ENCODE results near the gene CFDP1. TPM values are rescaled to one million over a fixed set of nuclear protein-coding genes. Genes with fewer than 3 reads are reported as not detected.

CFDP1 gene
- polyA plus RNA-seq, 4 donors, result 108 to 390 (median 236) TPM

- no peak for FAIRE-seq
- 91 to 96% (median 95%) methylated on average over 5 of the region's 5 CpGs for WGBS, 3 donors
Observed at GRCh38 chr16:75361936-75362335, 71.4 kb downstream of the CFDP1 start.

DNA sequence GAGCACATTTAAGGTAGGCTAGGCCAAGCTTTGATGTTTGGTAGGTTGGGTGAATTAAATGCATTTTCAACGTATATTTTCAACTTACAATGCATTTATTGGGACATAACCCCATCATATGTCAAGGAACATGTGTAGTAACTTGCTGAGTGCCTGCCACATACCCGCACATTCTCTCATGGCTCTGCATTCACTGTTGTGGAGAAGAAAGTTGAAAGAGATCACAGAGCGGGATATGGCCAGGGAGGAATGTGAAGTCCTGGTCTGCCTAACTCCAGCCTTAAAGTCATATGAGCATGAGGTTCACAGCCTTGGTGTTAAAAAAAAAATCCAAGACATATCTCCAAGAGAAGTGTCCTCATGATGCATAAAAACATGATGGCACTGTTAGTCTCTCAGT is 79.1 kb downstream of the CFDP1 start:
- Histone ChIP-seq H3K36me3 (ENCODE audit: control insufficient read depth in 3 of 3, insufficient read depth in 2 of 3, low read depth in 1 of 3, low read length in 3 of 3) (peaks cover 0 to 1% (median 0%) of the 10 kb centered on the region in 3 donors), H3K27ac (ENCODE audit: low read depth in 1 of 3, low read length in 2 of 3) (no peak overlapping the region), H3K27me3 (ENCODE audit: control insufficient read depth in 3 of 3, insufficient read depth in 3 of 3, low read length in 3 of 3) (no peaks in the 10 kb centered on the region), H3K4me3 (ENCODE audit: low read depth in 1 of 3, low read length in 3 of 3) (no peak overlapping the region), H3K9me3 (ENCODE audit: control insufficient read depth in 2 of 2, insufficient read depth in 1 of 2, low read depth in 1 of 2, low read length in 1 of 2) (no peaks in the 10 kb centered on the region), H3K4me1 (ENCODE audit: control insufficient read depth in 3 of 3, insufficient read depth in 2 of 3, low read depth in 1 of 3, low read length in 2 of 3) (no peaks in the 10 kb centered on the region)
- DNase-seq (no peak), FAIRE-seq (no peak)
- 94 to 97% (median 95%) methylated on average over 3 of the region's 3 CpGs for WGBS, 3 donors

More at GRCh38 chr16:75361936-75362335, 71.4 kb downstream of the CFDP1 start:
- Histone ChIP-seq H3K27me3 (ENCODE audit: control insufficient read depth in 3 of 3, insufficient read depth in 3 of 3, low read length in 3 of 3) (no peaks in the 10 kb centered on the region), H3K4me1 (ENCODE audit: control insufficient read depth in 3 of 3, insufficient read depth in 2 of 3, low read depth in 1 of 3, low read length in 2 of 3) (no peaks in the 10 kb centered on the region), H3K4me3 (ENCODE audit: low read depth in 1 of 3, low read length in 3 of 3) (no peak overlapping the region), H3K27ac (ENCODE audit: low read depth in 1 of 3, low read length in 2 of 3) (no peak overlapping the region), H3K36me3 (ENCODE audit: control insufficient read depth in 3 of 3, insufficient read depth in 2 of 3, low read depth in 1 of 3, low read length in 3 of 3) (peaks cover 0 to 21% (median 2%) of the 10 kb centered on the region in 3 donors), H3K9me3 (ENCODE audit: control insufficient read depth in 2 of 2, insufficient read depth in 1 of 2, low read depth in 1 of 2, low read length in 1 of 2) (no peaks in the 10 kb centered on the region)
- no peak for DNase-seq

GRCh38 chr16:75351183-75351582 is 82.1 kb downstream of the CFDP1 start:
- Histone ChIP-seq H3K9me3 (ENCODE audit: control insufficient read depth in 2 of 2, insufficient read depth in 1 of 2, low read depth in 1 of 2, low read length in 1 of 2) (no peaks in the 10 kb centered on the region), H3K4me1 (ENCODE audit: control insufficient read depth in 3 of 3, insufficient read depth in 2 of 3, low read depth in 1 of 3, low read length in 2 of 3) (no peaks in the 10 kb centered on the region), H3K36me3 (ENCODE audit: control insufficient read depth in 3 of 3, insufficient read depth in 2 of 3, low read depth in 1 of 3, low read length in 3 of 3) (peaks cover 0 to 6% (median 0%) of the 10 kb centered on the region in 3 donors), H3K4me3 (ENCODE audit: low read depth in 1 of 3, low read length in 3 of 3) (no peak overlapping the region), H3K27me3 (ENCODE audit: control insufficient read depth in 3 of 3, insufficient read depth in 3 of 3, low read length in 3 of 3) (no peaks in the 10 kb centered on the region), H3K27ac (ENCODE audit: low read depth in 1 of 3, low read length in 2 of 3) (no peak overlapping the region)
- no peak for FAIRE-seq
- no peak for DNase-seq

DNA sequence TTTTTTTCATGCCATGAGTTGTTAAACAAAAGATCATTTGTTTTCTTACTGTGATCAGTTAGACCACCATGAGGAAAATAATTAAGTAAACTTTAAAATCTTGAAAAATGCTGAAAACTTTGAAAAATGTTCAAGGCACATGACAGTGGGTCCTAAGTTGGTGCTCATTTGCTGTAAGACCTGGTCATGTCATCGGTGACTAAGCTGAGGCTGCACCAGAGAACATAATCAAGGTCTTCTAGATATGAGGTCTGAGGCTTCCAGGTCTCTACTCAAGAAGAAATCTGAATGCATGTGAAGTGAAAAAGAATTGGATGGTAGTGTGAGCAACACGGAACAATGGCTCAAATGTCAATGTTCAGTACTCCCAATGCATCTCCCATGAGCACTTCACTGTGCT is 87.6 kb downstream of the CFDP1 start:
- WGBS, 3 donors, result 97 to 99% (median 97%) methylated on average over 2 of the region's 2 CpGs
- no peaks in the 10 kb centered on the region for H3K27me3 ChIP-seq (ENCODE audit: control insufficient read depth in 3 of 3, insufficient read depth in 3 of 3, low read length in 3 of 3)
- no peak overlapping the region for H3K27ac ChIP-seq (ENCODE audit: low read depth in 1 of 3, low read length in 2 of 3)
- no peak overlapping the region for H3K4me3 ChIP-seq (ENCODE audit: low read depth in 1 of 3, low read length in 3 of 3)
- FAIRE-seq (no peak), DNase-seq (no peak)
- H3K36me3 ChIP-seq (ENCODE audit: control insufficient read depth in 3 of 3, insufficient read depth in 2 of 3, low read depth in 1 of 3, low read length in 3 of 3), result peaks cover 0 to 6% (median 0%) of the 10 kb centered on the region in 3 donors
- peaks cover 0 to 21% (median 8%) of the 10 kb centered on the region in 3 donors for H3K4me1 ChIP-seq (ENCODE audit: control insufficient read depth in 3 of 3, insufficient read depth in 2 of 3, low read depth in 1 of 3, low read length in 2 of 3)
- no peaks in the 10 kb centered on the region for H3K9me3 ChIP-seq (ENCODE audit: control insufficient read depth in 2 of 2, insufficient read depth in 1 of 2, low read depth in 1 of 2, low read length in 1 of 2)

GRCh38 chr16:75343941-75344340 is 89.4 kb downstream of the CFDP1 start:
- Histone ChIP-seq H3K9me3 (ENCODE audit: control insufficient read depth in 2 of 2, insufficient read depth in 1 of 2, low read depth in 1 of 2, low read length in 1 of 2) (no peaks in the 10 kb centered on the region), H3K27ac (ENCODE audit: low read depth in 1 of 3, low read length in 2 of 3) (no peak overlapping the region), H3K27me3 (ENCODE audit: control insufficient read depth in 3 of 3, insufficient read depth in 3 of 3, low read length in 3 of 3) (no peaks in the 10 kb centered on the region), H3K4me1 (ENCODE audit: control insufficient read depth in 3 of 3, insufficient read depth in 2 of 3, low read depth in 1 of 3, low read length in 2 of 3) (peaks cover 0 to 26% (median 8%) of the 10 kb centered on the region in 3 donors), H3K4me3 (ENCODE audit: low read depth in 1 of 3, low read length in 3 of 3) (no peak overlapping the region), H3K36me3 (ENCODE audit: control insufficient read depth in 3 of 3, insufficient read depth in 2 of 3, low read depth in 1 of 3, low read length in 3 of 3) (peaks cover 0 to 3% (median 0%) of the 10 kb centered on the region in 3 donors)
- WGBS, 3 donors, result 61 to 81% (median 73%) methylated on average over 3 of the region's 3 CpGs
- no peak for FAIRE-seq
- no peak for DNase-seq

DNA sequence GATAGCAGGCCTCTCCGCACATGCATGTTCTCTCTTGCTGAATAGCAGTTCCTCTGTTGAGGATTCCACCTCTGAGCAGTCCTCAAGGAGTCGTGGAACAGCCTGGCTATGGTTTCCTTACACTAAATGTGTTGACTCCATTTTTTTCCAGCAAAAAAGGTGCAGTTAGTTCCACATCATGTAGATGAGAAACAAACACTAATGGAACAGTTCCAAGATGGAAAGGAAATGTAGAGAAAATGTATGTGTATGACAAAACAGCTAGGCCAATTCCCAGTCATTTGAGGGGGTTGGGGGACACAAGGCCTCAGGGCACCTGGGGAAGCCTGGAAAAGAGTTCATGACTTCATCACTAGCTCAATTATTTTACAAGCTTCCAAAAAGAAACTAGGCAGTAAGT is 90.0 kb downstream of the CFDP1 start:
- WGBS, 3 donors, result 91 to 100% (median 95%) methylated on average over 2 of the region's 2 CpGs

GRCh38 chr16:75342308-75342811 is 90.9 kb downstream of the CFDP1 start:
- peak; percentile 38 to 56 for DNase-seq
- no peaks in the 10 kb centered on the region for H3K9me3 ChIP-seq (ENCODE audit: control insufficient read depth in 2 of 2, insufficient read depth in 1 of 2, low read depth in 1 of 2, low read length in 1 of 2)
- 37 to 57% (median 49%) methylated on average over 2 of the region's 2 CpGs for WGBS, 3 donors
- H3K4me1 ChIP-seq (ENCODE audit: control insufficient read depth in 3 of 3, insufficient read depth in 2 of 3, low read depth in 1 of 3, low read length in 2 of 3), result peaks cover 0 to 26% (median 8%) of the 10 kb centered on the region in 3 donors
- no peaks in the 10 kb centered on the region for H3K36me3 ChIP-seq (ENCODE audit: control insufficient read depth in 3 of 3, insufficient read depth in 2 of 3, low read depth in 1 of 3, low read length in 3 of 3)
- H3K27ac ChIP-seq (ENCODE audit: low read depth in 1 of 3, low read length in 2 of 3), result peak overlapping the region in 2 of 3 donors; percentile 42 to 54
- H3K4me3 ChIP-seq (ENCODE audit: low read depth in 1 of 3, low read length in 3 of 3), result no peak overlapping the region
- no peaks in the 10 kb centered on the region for H3K27me3 ChIP-seq (ENCODE audit: control insufficient read depth in 3 of 3, insufficient read depth in 3 of 3, low read length in 3 of 3)
- FAIRE-seq, result no peak

More for the DNA sequence above, 90.0 kb downstream of the CFDP1 start:
- Histone ChIP-seq H3K9me3 (ENCODE audit: control insufficient read depth in 2 of 2, insufficient read depth in 1 of 2, low read depth in 1 of 2, low read length in 1 of 2) (no peaks in the 10 kb centered on the region), H3K27ac (ENCODE audit: low read depth in 1 of 3, low read length in 2 of 3) (no peak overlapping the region), H3K4me1 (ENCODE audit: control insufficient read depth in 3 of 3, insufficient read depth in 2 of 3, low read depth in 1 of 3, low read length in 2 of 3) (peaks cover 0 to 26% (median 8%) of the 10 kb centered on the region in 3 donors), H3K4me3 (ENCODE audit: low read depth in 1 of 3, low read length in 3 of 3) (no peak overlapping the region), H3K36me3 (ENCODE audit: control insufficient read depth in 3 of 3, insufficient read depth in 2 of 3, low read depth in 1 of 3, low read length in 3 of 3) (no peaks in the 10 kb centered on the region), H3K27me3 (ENCODE audit: control insufficient read depth in 3 of 3, insufficient read depth in 3 of 3, low read length in 3 of 3) (no peaks in the 10 kb centered on the region)
- no peak for DNase-seq
- FAIRE-seq, result no peak

- H3K9me3 ChIP-seq (ENCODE audit: control insufficient read depth in 2 of 2, insufficient read depth in 1 of 2, low read depth in 1 of 2, low read length in 1 of 2), result no peaks in the 10 kb centered on the region
- peaks cover 0 to 3% (median 0%) of the 10 kb centered on the region in 3 donors for H3K36me3 ChIP-seq (ENCODE audit: control insufficient read depth in 3 of 3, insufficient read depth in 2 of 3, low read depth in 1 of 3, low read length in 3 of 3)
- DNase-seq, result no peak
- no peak for FAIRE-seq
- peaks cover 0 to 26% (median 8%) of the 10 kb centered on the region in 3 donors for H3K4me1 ChIP-seq (ENCODE audit: control insufficient read depth in 3 of 3, insufficient read depth in 2 of 3, low read depth in 1 of 3, low read length in 2 of 3)
- 44 to 52% (median 47%) methylated on average over 4 of the region's 4 CpGs for WGBS, 3 donors
- H3K27ac ChIP-seq (ENCODE audit: low read depth in 1 of 3, low read length in 2 of 3), result peak overlapping the region in 1 of 3 donors; percentile 42
- H3K4me3 ChIP-seq (ENCODE audit: low read depth in 1 of 3, low read length in 3 of 3), result no peak overlapping the region
- H3K27me3 ChIP-seq (ENCODE audit: control insufficient read depth in 3 of 3, insufficient read depth in 3 of 3, low read length in 3 of 3), result no peaks in the 10 kb centered on the region
Observed at GRCh38 chr16:75341564-75342307, 91.6 kb downstream of the CFDP1 start.

Data from small intestine (tissue), 7 donors.